HG03520 (cell line): Measurements from ENCODE around the gene NEUROD2.

Source experiments
- ATAC-seq: cut with Tn5 transposase; IDR thresholded peaks from one replicate; pipeline ENCODE4 v1.9.1; 2021; ENCODE audit warnings: mild to moderate bottlenecking, moderate library complexity; ENCODE audit not compliant: unreplicated experiment

The NEUROD2 gene

DNA sequence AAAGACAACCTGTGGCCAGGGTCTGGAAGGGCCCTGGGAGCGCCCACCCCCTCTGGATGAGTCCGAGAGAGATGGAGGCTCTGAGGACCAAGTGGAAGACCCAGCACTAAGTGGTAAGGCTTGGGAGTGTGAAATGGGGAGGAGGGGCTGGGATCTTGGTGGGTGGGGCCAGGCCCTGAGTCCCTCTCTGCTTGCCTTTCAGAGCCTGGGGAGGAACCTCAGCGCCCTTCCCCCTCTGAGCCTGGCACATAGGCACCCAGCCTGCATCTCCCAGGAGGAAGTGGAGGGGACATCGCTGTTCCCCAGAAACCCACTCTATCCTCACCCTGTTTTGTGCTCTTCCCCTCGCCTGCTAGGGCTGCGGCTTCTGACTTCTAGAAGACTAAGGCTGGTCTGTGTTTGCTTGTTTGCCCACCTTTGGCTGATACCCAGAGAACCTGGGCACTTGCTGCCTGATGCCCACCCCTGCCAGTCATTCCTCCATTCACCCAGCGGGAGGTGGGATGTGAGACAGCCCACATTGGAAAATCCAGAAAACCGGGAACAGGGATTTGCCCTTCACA, 28.0 kb upstream of the NEUROD2 start:
- ATAC-seq: no peak

DNA sequence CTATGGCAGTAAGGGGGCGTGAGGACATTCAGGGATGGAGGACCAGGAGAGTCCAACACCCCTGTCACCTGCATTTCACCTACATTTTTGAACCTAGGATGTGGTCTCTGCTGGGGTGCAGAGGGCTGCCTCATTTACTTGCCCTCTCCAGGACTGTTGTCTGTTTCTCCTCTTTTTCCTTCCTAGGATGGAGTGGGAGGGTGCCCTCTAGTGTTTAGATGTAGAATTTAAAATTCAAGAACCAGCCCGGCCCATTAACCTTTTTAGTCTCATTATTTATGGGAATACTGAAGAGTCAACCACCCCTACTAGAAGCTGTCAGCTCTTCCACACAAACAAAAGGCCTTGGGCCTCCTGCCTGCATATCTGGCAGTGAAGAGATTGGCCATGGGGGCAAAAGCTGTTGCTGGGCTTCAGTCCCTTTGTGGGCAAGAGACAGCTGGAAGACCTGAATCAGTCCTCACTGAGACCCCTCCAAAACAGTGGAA, 26.7 kb upstream of the NEUROD2 start:
- ATAC-seq: no peak

GRCh38 chr17:39633570-39634183, 26.0 kb upstream of the NEUROD2 start:
- ATAC-seq: no peak

GRCh38 chr17:39632153-39632941, 24.6 kb upstream of the NEUROD2 start:
- no peak for ATAC-seq

- no peak for ATAC-seq
Measured at GRCh38 chr17:39631403-39631802, 23.7 kb upstream of the NEUROD2 start.

DNA sequence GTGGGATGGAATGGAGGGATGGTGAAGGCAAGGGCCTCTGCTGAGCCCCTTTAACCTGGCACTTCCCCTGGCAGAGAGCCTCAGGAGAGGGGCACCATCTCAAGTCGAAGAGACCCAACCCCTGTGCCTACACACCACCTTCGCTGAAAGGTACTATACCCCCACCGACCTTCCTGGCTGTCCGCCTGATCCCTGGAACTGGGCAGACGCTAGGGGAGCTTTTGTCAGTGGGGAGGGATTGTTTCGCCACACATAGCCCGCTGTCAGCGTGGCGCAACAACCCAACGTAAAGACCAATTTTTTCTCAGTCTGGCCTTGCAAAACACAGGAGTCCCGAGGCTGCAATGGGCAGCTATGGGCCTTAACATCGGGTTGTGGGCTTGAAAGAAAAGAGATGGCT, 22.2 kb upstream of the NEUROD2 start:
- ATAC-seq: no peak

DNA sequence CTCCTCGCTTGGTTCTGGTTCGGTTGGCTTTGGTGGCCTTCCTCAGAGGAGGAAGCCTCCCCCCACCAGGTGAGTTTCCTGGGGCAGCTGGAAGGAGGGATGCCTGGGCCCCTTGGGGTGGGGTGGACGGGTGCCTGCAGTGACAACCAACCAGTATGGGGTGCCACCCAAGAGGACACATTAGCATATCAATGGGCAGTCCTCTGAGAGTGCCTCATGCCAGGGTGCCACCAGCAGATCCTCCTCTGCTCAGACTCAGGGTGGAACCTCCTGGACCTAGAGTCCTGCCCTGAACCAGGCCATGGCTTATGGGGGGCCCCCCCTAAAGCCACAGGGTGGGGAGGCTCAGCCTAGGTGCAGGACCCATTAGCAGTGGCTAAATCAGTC, 21.8 kb upstream of the NEUROD2 start:
- ATAC-seq: no peak

GRCh38 chr17:39628655-39629493, 21.2 kb upstream of the NEUROD2 start:
- no peak for ATAC-seq

DNA sequence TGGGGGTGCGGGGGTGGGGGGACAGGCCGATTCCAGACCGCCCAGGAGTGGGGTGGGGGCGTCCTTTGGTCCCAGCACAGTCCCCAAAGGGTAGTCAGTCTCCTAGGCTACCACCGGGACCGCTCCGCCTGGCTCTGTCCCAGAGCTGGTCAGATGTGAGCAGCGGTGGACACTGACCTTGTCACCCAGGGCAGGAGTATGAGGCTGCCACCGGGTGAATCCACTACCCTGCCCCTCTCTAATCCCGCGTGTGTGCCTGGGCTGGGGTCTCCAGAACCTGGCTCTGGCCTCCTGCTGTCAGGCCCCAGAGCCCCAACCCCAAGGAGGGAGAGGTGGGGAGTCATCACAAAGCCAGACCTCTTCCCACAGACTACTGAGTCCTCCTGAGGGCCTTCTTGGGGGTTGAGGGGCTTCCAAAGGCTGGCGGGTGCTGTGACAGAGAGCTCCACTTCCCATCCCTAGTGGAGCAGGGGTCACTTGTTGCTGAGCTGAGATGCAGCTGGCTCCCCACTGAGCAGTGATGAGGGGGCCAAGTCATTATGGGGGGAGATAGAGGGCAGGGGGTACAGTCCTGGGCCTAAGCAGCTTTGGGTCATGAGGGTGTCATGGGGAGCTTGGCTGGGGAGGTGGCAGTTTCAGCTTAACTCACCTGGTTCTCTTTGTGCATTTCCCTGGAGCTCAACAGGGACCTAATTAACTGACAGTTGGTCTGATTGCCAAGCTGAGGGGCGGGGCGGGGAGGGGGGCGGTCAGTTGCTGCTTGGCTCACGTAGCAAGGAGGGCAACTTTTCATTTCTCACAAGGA, 20.2 kb upstream of the NEUROD2 start:
- no peak for ATAC-seq

DNA sequence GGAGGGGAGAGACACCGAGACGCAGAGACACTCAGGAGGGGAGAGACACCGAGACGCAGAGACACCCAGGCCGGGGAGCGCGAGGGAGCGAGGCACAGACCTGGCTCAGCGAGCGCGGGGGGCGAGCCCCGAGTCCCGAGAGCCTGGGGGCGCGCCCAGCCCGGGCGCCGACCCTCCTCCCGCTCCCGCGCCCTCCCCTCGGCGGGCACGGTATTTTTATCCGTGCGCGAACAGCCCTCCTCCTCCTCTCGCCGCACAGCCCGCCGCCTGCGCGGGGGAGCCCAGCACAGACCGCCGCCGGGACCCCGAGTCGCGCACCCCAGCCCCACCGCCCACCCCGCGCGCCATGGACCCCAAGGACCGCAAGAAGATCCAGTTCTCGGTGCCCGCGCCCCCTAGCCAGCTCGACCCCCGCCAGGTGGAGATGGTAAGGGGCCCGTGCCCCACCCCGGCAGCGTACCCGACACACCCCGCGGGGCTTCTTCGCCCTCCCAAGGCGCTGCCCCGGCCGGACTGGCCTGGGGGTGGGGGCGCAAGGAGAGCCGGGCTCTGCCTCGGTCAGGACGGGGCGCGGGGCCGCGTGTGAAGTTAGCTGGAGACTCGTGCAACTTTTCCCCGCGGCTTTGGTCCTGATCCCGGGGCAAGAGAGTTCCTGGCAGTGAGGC, 19.5 kb upstream of the NEUROD2 start:
- ATAC-seq: no peak

- no peak for ATAC-seq
Measured at GRCh38 chr17:39626171-39627046, 18.7 kb upstream of the NEUROD2 start, which contains the start of gene PPP1R1B. TSS of gene PPP1R1B (plus strand) at chr17:39626952. CDS start at chr17:39627393, 441 bp downstream.

DNA sequence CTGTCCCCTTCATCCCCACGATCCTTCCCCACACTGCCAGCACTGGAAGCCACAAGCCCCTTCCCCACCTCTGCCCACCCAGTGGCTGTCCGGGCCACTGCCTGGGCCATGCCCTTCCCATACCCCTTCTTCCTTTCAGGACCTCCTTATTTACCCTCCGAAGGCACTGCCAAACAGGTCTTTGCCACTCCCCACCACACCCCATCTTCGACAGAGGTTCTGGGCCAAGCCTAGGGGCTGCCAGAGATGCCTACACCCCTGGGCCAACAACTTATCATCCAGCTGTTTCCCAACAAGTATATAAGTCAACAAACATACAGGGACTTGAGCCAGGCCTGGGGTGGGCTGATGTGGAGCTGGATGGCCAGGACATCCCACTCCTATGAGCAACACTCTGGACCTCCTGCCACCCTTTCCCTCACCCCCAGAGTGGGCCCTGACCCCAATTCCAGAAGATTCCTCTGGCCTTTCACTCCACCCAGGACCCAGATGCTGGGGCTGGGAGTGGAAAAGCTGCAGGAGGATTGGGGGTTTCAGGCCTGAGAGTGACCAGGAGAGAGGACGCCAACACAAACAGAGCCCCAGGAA, 17.6 kb upstream of the NEUROD2 start:
- no peak for ATAC-seq

GRCh38 chr17:39624313-39624712, 16.6 kb upstream of the NEUROD2 start:
- ATAC-seq: no peak

DNA sequence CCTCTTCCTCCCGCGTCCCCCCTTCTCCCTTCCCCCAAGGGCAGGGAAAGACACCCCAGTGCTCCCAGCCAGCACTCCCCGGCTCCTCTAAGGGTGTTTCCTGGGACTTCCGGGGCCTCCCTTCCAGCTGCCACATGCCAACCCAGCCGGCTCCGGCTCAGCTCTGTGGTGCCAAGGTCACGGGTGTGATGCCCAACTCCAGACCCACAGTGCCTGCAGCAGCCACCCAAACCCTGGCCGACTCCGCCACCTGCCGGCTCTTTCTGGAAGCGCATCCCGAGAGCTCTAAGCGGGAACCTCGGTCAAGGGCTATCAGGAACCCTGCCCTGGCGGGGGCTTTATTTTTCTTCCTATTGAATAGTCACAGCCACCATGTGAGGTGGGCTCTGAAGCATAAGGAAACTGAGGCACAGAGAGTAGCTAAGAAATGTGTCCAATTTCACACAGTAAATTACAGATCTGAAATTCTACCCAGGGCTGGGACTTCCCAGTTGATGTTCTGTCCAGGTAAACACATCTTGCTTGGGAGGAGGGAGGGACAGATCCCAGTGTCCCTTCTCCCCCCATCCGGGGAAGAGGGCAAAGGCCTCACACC, 15.7 kb upstream of the NEUROD2 start:
- ATAC-seq: no peak

DNA sequence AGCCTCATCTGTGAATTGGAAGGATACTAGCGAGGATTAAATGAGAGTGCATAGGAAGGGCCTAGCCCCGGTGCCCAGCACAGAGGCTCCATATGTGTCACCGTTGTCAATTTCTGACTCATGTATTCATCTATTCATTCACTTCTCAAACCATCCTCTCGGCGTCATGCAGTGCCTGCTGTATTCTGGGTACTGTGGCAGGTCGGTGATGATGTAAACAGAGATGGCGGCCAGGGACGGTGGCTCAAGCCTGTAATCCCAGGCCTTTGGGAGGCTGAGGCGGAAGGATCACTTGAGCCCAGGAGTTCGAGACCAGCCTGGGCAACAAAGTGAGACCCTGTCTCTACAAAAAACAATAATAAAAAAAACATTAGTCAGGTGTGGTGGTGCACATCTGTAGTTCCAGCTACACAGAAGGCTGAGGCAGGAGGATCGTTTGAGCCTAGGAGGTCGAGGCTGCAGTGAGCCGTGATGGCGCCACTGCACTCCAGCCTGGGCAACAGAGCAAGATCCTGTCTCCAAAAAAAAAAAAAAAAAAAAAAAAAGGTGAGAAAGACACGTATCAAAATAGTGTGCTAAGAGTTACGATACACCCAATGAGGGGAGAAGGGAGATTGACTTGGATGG, 14.8 kb upstream of the NEUROD2 start:
- no peak for ATAC-seq

- no peak for ATAC-seq
Measured at GRCh38 chr17:39621523-39622379, 14.0 kb upstream of the NEUROD2 start.

DNA sequence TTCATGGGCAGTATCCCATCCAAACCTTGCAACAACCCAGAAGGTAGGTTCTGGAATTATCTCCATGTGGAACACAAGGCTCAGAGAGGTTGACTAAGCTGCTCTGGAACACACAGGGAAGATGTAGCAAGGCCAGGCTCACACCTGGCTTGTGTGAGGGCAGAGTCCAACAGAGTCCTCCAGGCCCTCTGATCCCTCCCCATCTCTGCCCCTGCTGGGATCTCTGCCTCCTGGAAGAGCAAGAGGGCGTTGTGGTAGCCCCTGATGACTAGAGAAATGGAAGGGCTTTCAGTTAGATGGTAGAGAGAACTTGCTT, 12.0 kb upstream of the NEUROD2 start:
- ATAC-seq: no peak
